Measurements from ENCODE around the gene APOL5. TPM values are rescaled to one million over a fixed set of nuclear protein-coding genes. Genes with fewer than 3 reads are reported as not detected.

Gene APOL5
- total and polyA plus RNA-seq, 8 donors = 0.07 TPM; not detected in 7

DNA sequence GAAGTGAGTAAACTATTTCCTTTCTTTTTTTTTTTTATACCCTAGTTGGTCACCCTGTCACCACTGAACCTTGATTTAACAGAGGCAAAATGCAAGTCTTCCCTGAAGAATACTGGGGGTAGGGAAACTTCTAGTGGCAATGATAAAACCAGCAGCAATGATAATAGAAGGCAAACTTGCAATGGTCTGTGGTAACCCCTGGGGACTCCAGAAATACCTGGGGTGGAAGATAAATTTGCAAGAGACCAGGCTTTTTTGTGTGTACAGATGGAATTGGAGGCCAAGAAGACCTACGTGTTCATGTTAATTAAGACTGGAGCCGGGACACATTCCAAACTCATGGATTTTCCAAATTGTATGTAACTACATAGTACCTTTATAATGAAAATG lies 11.6 kb downstream of the APOL5 start:
- peaks cover 7 to 17% (median 16%) of the 10 kb centered on the region in 3 donors for H3K4me1 ChIP-seq
- no peaks in the 10 kb centered on the region for H3K36me3 ChIP-seq
- no peaks in the 10 kb centered on the region for H3K27me3 ChIP-seq
- WGBS, 2 donors = 78 to 82% methylated on average over 2 of the region's 2 CpGs
- intact Hi-C loops (cut with DNase I) = no loop called here
- H3K4me3 ChIP-seq = no peak overlapping the region
- TF ChIP-seq CTCF (IDR thresholded peaks at IDR 0.05) = no peak
- no peaks in the 10 kb centered on the region for H3K9me3 ChIP-seq
- no peak for DNase-seq
- peak overlapping the region in 1 of 4 donors; percentile 60 for H3K27ac ChIP-seq
- no peak for FAIRE-seq
- no peak for ATAC-seq

DNA sequence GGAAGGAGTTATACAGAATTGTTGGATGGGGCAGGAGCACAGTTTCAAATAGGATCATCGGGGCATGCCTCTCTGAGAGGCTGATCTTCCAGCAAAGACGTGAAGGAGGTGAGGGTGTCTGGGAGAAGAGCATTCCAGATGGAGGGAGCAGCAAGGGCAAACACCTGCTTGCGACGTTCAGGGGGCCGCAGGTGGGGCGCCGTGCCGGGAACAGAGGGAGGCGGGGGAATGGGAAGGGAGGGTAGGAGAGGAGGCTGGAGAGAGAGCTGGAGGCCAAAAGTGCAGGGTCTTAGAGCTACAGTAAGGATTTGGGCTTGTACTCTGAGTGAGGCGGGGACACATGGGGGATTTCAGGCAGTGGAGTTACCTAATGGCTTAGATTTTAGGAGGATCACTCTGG lies 13.6 kb downstream of the APOL5 start:
- Histone ChIP-seq H3K27me3 (no peaks in the 10 kb centered on the region), H3K4me1 (peaks cover 9 to 19% (median 18%) of the 10 kb centered on the region in 3 donors), H3K36me3 (no peaks in the 10 kb centered on the region), H3K27ac (no peak overlapping the region), H3K4me3 (no peak overlapping the region), H3K9me3 (no peaks in the 10 kb centered on the region)
- DNase-seq (no peak), ATAC-seq (no peak), FAIRE-seq (no peak)
- TF ChIP-seq CTCF (IDR thresholded peaks at IDR 0.05) = no peak
- 88% methylated on average over 10 of the region's 10 CpGs for WGBS, 2 donors
- intact Hi-C loops (cut with DNase I) = no loop called here

DNA sequence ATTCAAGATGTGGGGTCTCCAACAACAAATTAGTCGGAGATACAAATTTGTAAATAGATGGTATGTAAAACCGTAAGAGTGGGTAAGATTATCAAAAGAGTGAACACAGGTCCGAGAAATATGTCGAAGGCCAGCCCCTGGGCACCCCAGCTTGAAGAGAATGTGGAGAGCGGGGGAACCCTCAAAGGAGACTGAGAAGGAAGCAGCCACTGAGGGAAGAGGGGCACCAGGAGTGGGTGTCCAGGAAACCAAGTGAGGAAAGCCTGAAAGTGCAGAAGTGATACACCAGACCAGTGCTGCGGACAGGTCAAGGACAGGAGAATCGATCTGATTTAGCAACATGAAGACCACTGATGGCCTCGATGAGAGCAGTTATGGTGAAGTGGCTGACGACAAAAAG lies 14.4 kb downstream of the APOL5 start:
- Histone ChIP-seq H3K4me1 (peaks cover 9 to 19% (median 18%) of the 10 kb centered on the region in 3 donors), H3K4me3 (no peak overlapping the region), H3K36me3 (no peaks in the 10 kb centered on the region), H3K27me3 (no peaks in the 10 kb centered on the region), H3K9me3 (no peaks in the 10 kb centered on the region), H3K27ac (no peak overlapping the region)
- WGBS, 2 donors = 94 to 97% methylated on average over 9 of the region's 9 CpGs
- intact Hi-C loops (cut with DNase I) = no loop called here
- no peak for FAIRE-seq
- no peak for ATAC-seq
- DNase-seq = no peak
- no peak for TF ChIP-seq CTCF (IDR thresholded peaks at IDR 0.05)

GRCh38 chr22:35733036-35733435 lies 15.4 kb downstream of the APOL5 start:
- WGBS, 2 donors = 88 to 93% methylated on average over 10 of the region's 10 CpGs
- FAIRE-seq (no peak), DNase-seq (no peak), ATAC-seq (peak in 1 of 4 donors; percentile 10)
- no peaks in the 10 kb centered on the region for H3K9me3 ChIP-seq
- intact Hi-C loops (cut with DNase I) = no loop called here
- H3K27ac ChIP-seq = peak overlapping the region in 1 of 4 donors; percentile 23
- H3K4me3 ChIP-seq = no peak overlapping the region
- H3K27me3 ChIP-seq = no peaks in the 10 kb centered on the region
- H3K36me3 ChIP-seq = no peaks in the 10 kb centered on the region
- peaks cover 9 to 19% (median 18%) of the 10 kb centered on the region in 3 donors for H3K4me1 ChIP-seq
- TF ChIP-seq CTCF (IDR thresholded peaks at IDR 0.05) = no peak

DNA sequence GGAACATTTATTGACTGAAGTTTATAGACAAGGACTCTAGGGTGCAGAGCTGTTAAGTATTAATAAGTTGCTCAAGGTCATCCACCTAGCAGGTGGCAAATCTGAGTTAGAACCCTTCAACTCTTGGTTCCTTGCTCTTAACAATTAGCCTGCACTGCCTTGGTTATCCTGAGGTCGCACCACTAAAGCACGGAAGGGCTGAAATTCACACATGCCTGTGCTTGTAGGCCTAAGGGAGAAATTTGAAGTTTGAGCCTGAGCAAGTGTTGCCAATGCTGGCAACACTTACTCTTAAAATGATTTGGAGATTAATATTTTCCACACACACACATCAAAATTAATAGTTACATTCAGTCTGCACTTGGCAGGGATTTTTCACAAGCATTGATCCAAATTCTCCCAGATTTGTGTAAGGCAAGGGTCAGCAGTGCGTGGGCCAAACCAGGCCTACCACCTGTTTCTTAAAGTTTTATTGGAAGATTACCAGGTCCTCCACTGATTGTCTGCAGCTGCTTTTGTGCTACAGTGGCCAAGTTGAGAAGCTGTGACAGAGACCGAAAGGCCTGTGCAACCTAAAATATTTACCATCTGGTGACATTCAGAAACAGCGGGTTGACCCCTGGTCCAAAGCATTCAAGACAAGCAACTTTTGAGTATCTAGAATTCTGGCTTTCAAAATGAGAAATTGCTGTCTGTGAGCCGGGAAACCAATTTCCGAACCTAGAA lies 16.3 kb downstream of the APOL5 start:
- H3K9me3 ChIP-seq = no peaks in the 10 kb centered on the region
- DNase-seq (peak in 3 of 6 donors; percentile 11 to 28 (median 22)), ATAC-seq (peak; percentile 67 to 87 (median 75)), FAIRE-seq (no peak)
- H3K27ac ChIP-seq = peak overlapping the region in 3 of 4 donors; percentile 15 to 24 (median 23)
- H3K4me1 ChIP-seq = peaks cover 9 to 19% (median 18%) of the 10 kb centered on the region in 3 donors
- H3K36me3 ChIP-seq = no peaks in the 10 kb centered on the region
- no peaks in the 10 kb centered on the region for H3K27me3 ChIP-seq
- 33 to 39% methylated on average over 7 of the region's 7 CpGs for WGBS, 2 donors
- intact Hi-C loops (cut with DNase I) = no loop called here
- no peak overlapping the region for H3K4me3 ChIP-seq
- peak in 1 of 4 donors; percentile 11 for TF ChIP-seq CTCF (IDR thresholded peaks at IDR 0.05)

Data from pancreas (tissue), 10 donors.